ENCODE measurements around the gene DUSP22. TPM values are rescaled to one million over a fixed set of nuclear protein-coding genes. Genes with fewer than 3 reads are reported as not detected.
"Not testable (repeated sequence)": the region's sequence is repeated elsewhere in the genome, so short reads cannot be mapped to it uniquely, and the experiment has no call there.

DUSP22 gene
- polyA plus RNA-seq, 1 of the 3 experiments (the other 2 are of a cell fraction) = 6.8 TPM

DNA sequence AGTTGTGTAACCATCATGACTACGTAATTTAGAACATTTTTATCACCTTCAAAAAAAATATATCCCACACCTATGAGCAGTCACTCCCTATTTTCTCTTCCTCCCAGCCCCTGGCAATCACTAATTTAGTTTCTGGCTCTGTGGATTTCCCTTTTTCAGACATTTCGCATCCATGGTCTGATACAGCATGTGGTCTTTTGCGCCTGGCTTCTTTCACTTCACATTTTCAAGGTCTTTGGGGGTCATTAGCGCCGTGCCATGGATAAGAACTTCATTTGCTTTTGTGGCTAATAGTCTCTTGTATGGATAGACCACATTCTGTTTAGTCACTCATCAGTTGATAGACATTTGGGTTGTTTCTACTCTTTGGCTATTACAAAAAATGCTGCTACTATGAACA, 44.9 kb upstream of the DUSP22 start:
- POLR2A ChIA-PET = no interaction called here
- TF ChIP-seq EP300 (IDR thresholded peaks at IDR 0.05; ENCODE audit: borderline replicate concordance in 1 of 2, low read depth in 1 of 2, low read length in 1 of 2) = no peak
- TF ChIP-seq USF1 (IDR thresholded peaks at IDR 0.05; ENCODE audit: borderline replicate concordance, low read depth) = no peak
- no peak for TF ChIP-seq NRF1 (IDR thresholded peaks at IDR 0.05; ENCODE audit: low read depth, low read length)
- no peak for TF ChIP-seq EZH2phosphoT487 (IDR thresholded peaks at IDR 0.05; ENCODE audit: borderline replicate concordance, low read depth)
- TF ChIP-seq POLR2AphosphoS5 (IDR thresholded peaks at IDR 0.05; ENCODE audit: low read depth, low read length) = no peak
- TF ChIP-seq, protein P1, sequence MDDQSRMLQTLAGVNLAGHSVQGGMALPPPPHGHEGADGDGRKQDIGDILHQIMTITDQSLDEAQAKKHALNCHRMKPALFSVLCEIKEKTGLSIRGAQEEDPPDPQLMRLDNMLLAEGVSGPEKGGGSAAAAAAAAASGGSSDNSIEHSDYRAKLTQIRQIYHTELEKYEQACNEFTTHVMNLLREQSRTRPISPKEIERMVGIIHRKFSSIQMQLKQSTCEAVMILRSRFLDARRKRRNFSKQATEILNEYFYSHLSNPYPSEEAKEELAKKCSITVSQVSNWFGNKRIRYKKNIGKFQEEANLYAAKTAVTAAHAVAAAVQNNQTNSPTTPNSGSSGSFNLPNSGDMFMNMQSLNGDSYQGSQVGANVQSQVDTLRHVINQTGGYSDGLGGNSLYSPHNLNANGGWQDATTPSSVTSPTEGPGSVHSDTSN (IDR thresholded peaks at IDR 0.05) = no peak
- no peak for TF ChIP-seq GABPA (IDR thresholded peaks at IDR 0.05; ENCODE audit: low read depth)
- TF ChIP-seq MXI1 (IDR thresholded peaks at IDR 0.05; ENCODE audit: low read depth, low read length) = no peak
- TF ChIP-seq, protein P2, sequence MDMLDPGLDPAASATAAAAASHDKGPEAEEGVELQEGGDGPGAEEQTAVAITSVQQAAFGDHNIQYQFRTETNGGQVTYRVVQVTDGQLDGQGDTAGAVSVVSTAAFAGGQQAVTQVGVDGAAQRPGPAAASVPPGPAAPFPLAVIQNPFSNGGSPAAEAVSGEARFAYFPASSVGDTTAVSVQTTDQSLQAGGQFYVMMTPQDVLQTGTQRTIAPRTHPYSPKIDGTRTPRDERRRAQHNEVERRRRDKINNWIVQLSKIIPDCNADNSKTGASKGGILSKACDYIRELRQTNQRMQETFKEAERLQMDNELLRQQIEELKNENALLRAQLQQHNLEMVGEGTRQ (IDR thresholded peaks at IDR 0.05; ENCODE audit: borderline replicate concordance, low read depth, low read length) = no peak
- no peak for TF ChIP-seq REST (IDR thresholded peaks at IDR 0.05; ENCODE audit: low read depth, low read length)
- TF ChIP-seq NFIC (IDR thresholded peaks at IDR 0.05; ENCODE audit: borderline replicate concordance) = no peak
- no peak for TF ChIP-seq YY1 (IDR thresholded peaks at IDR 0.05; ENCODE audit: low read depth)
- no peak for TF ChIP-seq FOXM1 (IDR thresholded peaks at IDR 0.05; ENCODE audit: low read depth)
- TF ChIP-seq TAF1 (IDR thresholded peaks at IDR 0.05; ENCODE audit: borderline replicate concordance, low read depth, low read length) = no peak
- TF ChIP-seq TCF12 (IDR thresholded peaks at IDR 0.05) = no peak
- Histone ChIP-seq H3K36me3 (replicated peaks in 1 of 2; ENCODE audit: control insufficient read depth in 1 of 2, insufficient read depth in 2 of 2, low read length in 1 of 2) (no peaks in the 10 kb centered on the region), H3K9ac (no peak overlapping the region), H3K9me2 (no peaks in the 10 kb centered on the region), H3K4me1 (ENCODE audit: control insufficient read depth in 1 of 2, insufficient read depth in 2 of 2, low read depth in 1 of 2, low read length in 1 of 2) (no peaks in the 10 kb centered on the region), H3K27me3 (ENCODE audit: insufficient read depth) (peaks cover 15% of the 10 kb centered on the region; the same call in 1 of the 2 replicates), H2AFZ (ENCODE audit: low read depth) (no peak overlapping the region), H3K4me2 (no peak overlapping the region), H3K79me2 (ENCODE audit: insufficient read depth) (no peaks in the 10 kb centered on the region), H3K4me3 (ENCODE audit: low read depth in 2 of 2, low read length in 1 of 2) (no peak overlapping the region), H4K20me1 (ENCODE audit: insufficient read depth) (no peaks in the 10 kb centered on the region), H3K9me3 (no peaks in the 10 kb centered on the region), H3F3A (replicated peaks; ENCODE audit: insufficient read depth) (no peaks in the 10 kb centered on the region), H3K27ac (ENCODE audit: low read depth in 2 of 2, low read length in 1 of 2) (no peak overlapping the region)
- DNase-seq = no peak
- CTCF ChIA-PET = no interaction called here
- WGBS (ENCODE audit: low lambda C conversion rate) = 6% methylated on average over 5 of the region's 5 CpGs

- CTCF ChIA-PET = interaction anchor here (0.6 kb wide), 1 partner anchor 306 kb away, joined by 3 read pairs; no protein-coding TSS in a partner anchor
Measured at GRCh38 chr6:248046-248445, 44.2 kb upstream of the DUSP22 start.

More at GRCh38 chr6:248046-248445, 44.2 kb upstream of the DUSP22 start:
- 28% methylated on average over 6 of the region's 6 CpGs for WGBS (ENCODE audit: low lambda C conversion rate)
- DNase-seq; H3K9ac ChIP-seq; H3K36me3 ChIP-seq (replicated peaks in 1 of 2; ENCODE audit: control insufficient read depth in 1 of 2, insufficient read depth in 2 of 2, low read length in 1 of 2); POLR2A ChIA-PET; H3K27ac ChIP-seq (ENCODE audit: low read depth in 2 of 2, low read length in 1 of 2); H3K4me3 ChIP-seq (ENCODE audit: low read depth in 2 of 2, low read length in 1 of 2); H4K20me1 ChIP-seq (ENCODE audit: insufficient read depth); H3K79me2 ChIP-seq (ENCODE audit: insufficient read depth); H3K4me2 ChIP-seq; H3K9me3 ChIP-seq; H2AFZ ChIP-seq (ENCODE audit: low read depth); H3K9me2 ChIP-seq; H3K4me1 ChIP-seq (ENCODE audit: control insufficient read depth in 1 of 2, insufficient read depth in 2 of 2, low read depth in 1 of 2, low read length in 1 of 2); H3F3A ChIP-seq (replicated peaks; ENCODE audit: insufficient read depth): not testable (repeated sequence)
- H3K27me3 ChIP-seq (ENCODE audit: insufficient read depth) = peaks cover 15% of the 10 kb centered on the region; the same call in 1 of the 2 replicates
